Activated CD8-positive, alpha-beta T cell treated with anti-CD3 and anti-CD28 coated beads for 36 hours (primary cell): Measurements from ENCODE around the gene PTPRB. TPM values are rescaled to one million over a fixed set of nuclear protein-coding genes. Genes with fewer than 3 reads are reported as not detected.

Source experiments
- ATAC-seq: fragments of 200-7000 bp; cut with Tn5 transposase; one replicate; pipeline ENCODE4 v1.10.0; 2021; ENCODE audit warnings: mild to moderate bottlenecking, moderate library complexity
- CTCF ChIA-PET: fragments of 350-600 bp; sonication (Branson Sonifier 250); formaldehyde crosslinking; loops from one replicate; lab custom pipeline; 2021; ENCODE audit warnings: antibody characterized with exemption; lab: Charles Lee
- POLR2A ChIA-PET: fragments of 350-600 bp; sonication (Branson Sonifier 250); formaldehyde crosslinking; loops from one replicate; lab custom pipeline; 2021; ENCODE audit warnings: antibody characterized with exemption; lab: Charles Lee
- DNase-seq: peaks from one replicate; pipeline ENCODE4 v3.0.0-alpha.2; 2020
- H3K27ac Mint-ChIP-seq: one replicate; pipeline ENCODE4 v1.8.0; 2021; ENCODE audit warnings: mild to moderate bottlenecking, mixed read lengths
- H3K27me3 Mint-ChIP-seq: one replicate; pipeline ENCODE4 v1.8.0; 2021; ENCODE audit warnings: mixed read lengths
- H3K36me3 Mint-ChIP-seq: one replicate; pipeline ENCODE4 v1.8.0; 2021; ENCODE audit warnings: low read depth, mixed read lengths
- H3K4me1 Mint-ChIP-seq: one replicate; pipeline ENCODE4 v1.8.0; 2021; ENCODE audit warnings: low read depth, mixed read lengths
- H3K4me3 Mint-ChIP-seq: one replicate; pipeline ENCODE4 v1.8.0; 2021; ENCODE audit warnings: mild to moderate bottlenecking, moderate library complexity, mixed read lengths
- H3K9me3 Mint-ChIP-seq: one replicate; pipeline ENCODE4 v1.8.0; 2021; ENCODE audit warnings: mixed read lengths
- CTCF ChIP-seq: fragments of 200-600 bp; IDR thresholded peaks from one replicate; pipeline ENCODE4 v1.8.0; 2022; ENCODE audit warnings: antibody characterized with exemption, mild to moderate bottlenecking
- intact Hi-C: fragments of 100-400 bp; cut with micrococcal nuclease; formaldehyde crosslinking; loops from one replicate; pipeline ENCODE4 v1.10.0; 2022
- total RNA-seq, 2 experiments: library from RNA; stranded (reverse); gene quantifications; one replicate each; pipeline ENCODE4 v1.2.3, GENCODE V29; 2021

Gene PTPRB
- total RNA-seq, 2 experiments from 2014 or later: not detected

DNA sequence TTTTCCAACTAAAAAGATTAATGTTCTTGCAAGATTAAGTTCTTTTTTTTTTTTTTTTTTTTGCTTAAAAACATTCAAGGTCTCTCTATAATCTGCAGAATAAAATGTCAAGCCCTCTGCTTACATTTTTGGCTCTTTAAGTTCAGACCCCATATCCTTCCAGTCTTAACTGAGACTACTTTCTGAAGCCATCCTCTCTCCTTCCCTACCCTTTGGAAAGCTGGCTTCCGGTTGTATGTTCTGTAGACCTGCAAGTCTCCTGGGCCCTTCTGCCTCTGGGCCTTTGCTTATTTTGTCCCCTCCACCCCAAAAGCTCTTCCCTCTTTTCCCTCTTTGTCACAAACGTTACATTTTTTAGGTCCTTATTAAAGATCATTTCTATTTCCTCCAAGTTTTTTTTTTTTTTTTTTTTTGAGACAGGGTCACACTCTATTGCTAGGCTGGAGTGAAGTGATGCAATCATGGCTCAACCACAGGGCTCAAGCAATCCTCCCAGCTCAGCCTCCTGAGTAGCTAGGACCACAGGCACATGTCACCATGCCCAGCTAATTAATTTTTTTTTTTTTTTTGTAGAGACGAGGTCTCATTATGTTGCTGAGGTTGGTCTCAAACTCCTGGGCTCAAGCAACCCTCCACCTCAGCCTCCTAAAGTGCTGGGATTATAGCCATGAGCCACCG is 46.5 kb downstream of the PTPRB start:
- ChIA-PET CTCF (interaction anchor here (0.6 to 3.3 kb wide), 10 partner anchors 10 to 686 kb away, joined by 3 to 12 read pairs (median 3); no protein-coding TSS in a partner anchor), POLR2A (no interaction called here)
- no peaks in the 10 kb centered on the region for H3K4me1 Mint-ChIP-seq
- intact Hi-C loops: loop anchor here (2.0 kb wide), 1 partner anchor 130 kb away; no protein-coding TSS in a partner anchor
- H3K27ac Mint-ChIP-seq: no peak overlapping the region
- ATAC-seq (no peak), DNase-seq (no peak)
- no peak overlapping the region for H3K4me3 Mint-ChIP-seq
- H3K36me3 Mint-ChIP-seq: no peaks in the 10 kb centered on the region
- peaks cover 2% of the 10 kb centered on the region for H3K9me3 Mint-ChIP-seq
- H3K27me3 Mint-ChIP-seq: peaks cover 17% of the 10 kb centered on the region
- no peak for TF ChIP-seq CTCF

GRCh38 chr12:70590051-70590450 is 47.2 kb downstream of the PTPRB start:
- ATAC-seq: peak; percentile 75

GRCh38 chr12:70584332-70584731 is 52.9 kb downstream of the PTPRB start:
- ATAC-seq (no peak), DNase-seq (no peak)
- Mint-ChIP-seq H3K36me3 (no peaks in the 10 kb centered on the region), H3K9me3 (peaks cover 2% of the 10 kb centered on the region), H3K27ac (no peak overlapping the region), H3K27me3 (peaks cover 9% of the 10 kb centered on the region), H3K4me3 (no peak overlapping the region), H3K4me1 (no peaks in the 10 kb centered on the region)
- ChIA-PET POLR2A (no interaction called here), CTCF (interaction anchor here (1.2 kb wide), 2 partner anchors 135 to 705 kb away, joined by 3 read pairs; no protein-coding TSS in a partner anchor)
- no peak for TF ChIP-seq CTCF
- intact Hi-C loops: no loop called here

More at GRCh38 chr12:70590051-70590450, 47.2 kb downstream of the PTPRB start:
- ChIA-PET POLR2A (no interaction called here), CTCF (interaction anchor here (0.6 to 3.3 kb wide), 7 partner anchors 11 to 144 kb away, joined by 3 to 12 read pairs (median 3); no protein-coding TSS in a partner anchor)
- peak; percentile 72 for TF ChIP-seq CTCF
- intact Hi-C loops: loop anchor here (2.0 kb wide), 1 partner anchor 131 kb away; no protein-coding TSS in a partner anchor
- Mint-ChIP-seq H3K36me3 (no peaks in the 10 kb centered on the region), H3K4me3 (no peak overlapping the region), H3K4me1 (no peaks in the 10 kb centered on the region), H3K9me3 (peaks cover 2% of the 10 kb centered on the region), H3K27ac (no peak overlapping the region), H3K27me3 (peaks cover 16% of the 10 kb centered on the region)
- DNase-seq: peak; percentile 77

GRCh38 chr12:70583251-70583650 is 54.0 kb downstream of the PTPRB start:
- ATAC-seq (no peak), DNase-seq (no peak)
- Mint-ChIP-seq H3K27ac (no peak overlapping the region), H3K4me1 (no peaks in the 10 kb centered on the region), H3K4me3 (no peak overlapping the region), H3K9me3 (peaks cover 2% of the 10 kb centered on the region), H3K27me3 (peaks cover 9% of the 10 kb centered on the region), H3K36me3 (no peaks in the 10 kb centered on the region)
- TF ChIP-seq CTCF: no peak
- intact Hi-C loops: no loop called here
- POLR2A ChIA-PET: no interaction called here
- CTCF ChIA-PET: interaction anchor here (0.6 to 0.8 kb wide), 2 partner anchors 147 to 683 kb away, joined by 3 read pairs; no protein-coding TSS in a partner anchor

GRCh38 chr12:70581208-70581607 is 56.0 kb downstream of the PTPRB start:
- ChIA-PET POLR2A (no interaction called here), CTCF (interaction anchor here (0.8 to 4.1 kb wide), 2 partner anchors 108 to 681 kb away, joined by 3 to 28 read pairs; no protein-coding TSS in a partner anchor)
- no peak for ATAC-seq
- Mint-ChIP-seq H3K27me3 (peaks cover 9% of the 10 kb centered on the region), H3K9me3 (no peaks in the 10 kb centered on the region), H3K36me3 (no peaks in the 10 kb centered on the region), H3K4me3 (no peak overlapping the region), H3K4me1 (no peaks in the 10 kb centered on the region), H3K27ac (no peak overlapping the region)
- intact Hi-C loops: no loop called here
- DNase-seq: no peak
- no peak for TF ChIP-seq CTCF
